Type B pancreatic cell (in vitro differentiated cells): Measurements from ENCODE around the gene COL4A4. TPM values are rescaled to one million over a fixed set of nuclear protein-coding genes. Genes with fewer than 3 reads are reported as not detected.

Experiments used
- DNase-seq: peaks from one replicate; pipeline ENCODE4 v3.0.0; 2021; ENCODE audit warnings: mixed read lengths; ENCODE audit not compliant: unreplicated experiment; ENCODE audit errors: extremely low spot score
- H3K27ac Mint-ChIP-seq: 2 replicates; pipeline ENCODE4 v1.8.0; 2021; ENCODE audit warnings: mild to moderate bottlenecking, mixed read lengths
- H3K27me3 Mint-ChIP-seq: 2 replicates; pipeline ENCODE4 v1.8.0; 2021; ENCODE audit warnings: mixed read lengths
- H3K36me3 Mint-ChIP-seq: 2 replicates; pipeline ENCODE4 v1.8.0; 2021; ENCODE audit warnings: mixed read lengths
- H3K4me1 Mint-ChIP-seq: one replicate; pipeline ENCODE4 v1.8.0; 2021; ENCODE audit warnings: mixed read lengths; ENCODE audit not compliant: unreplicated experiment
- H3K4me3 Mint-ChIP-seq: 2 replicates; pipeline ENCODE4 v1.8.0; 2021; ENCODE audit warnings: mild to moderate bottlenecking, mixed read lengths
- H3K9me3 Mint-ChIP-seq: 2 replicates; pipeline ENCODE4 v1.8.0; 2021; ENCODE audit warnings: mixed read lengths
- total RNA-seq: library from RNA; stranded (reverse); gene quantifications from 2 replicates; pipeline ENCODE4 v1.2.1, GENCODE V29; 2021; ENCODE audit warnings: low replicate concordance
- TF ChIP-seq, protein P1 (sequence below): fragments of 200-600 bp; sonication (generic); conservative IDR thresholded peaks from 2 replicates; pipeline ENCODE4 v1.5.0; 2021; ENCODE audit warnings: antibody characterized with exemption, mild to moderate bottlenecking

COL4A4 gene
- total RNA-seq, 1 donor from 2014 or later, result 1.1 TPM

DNA sequence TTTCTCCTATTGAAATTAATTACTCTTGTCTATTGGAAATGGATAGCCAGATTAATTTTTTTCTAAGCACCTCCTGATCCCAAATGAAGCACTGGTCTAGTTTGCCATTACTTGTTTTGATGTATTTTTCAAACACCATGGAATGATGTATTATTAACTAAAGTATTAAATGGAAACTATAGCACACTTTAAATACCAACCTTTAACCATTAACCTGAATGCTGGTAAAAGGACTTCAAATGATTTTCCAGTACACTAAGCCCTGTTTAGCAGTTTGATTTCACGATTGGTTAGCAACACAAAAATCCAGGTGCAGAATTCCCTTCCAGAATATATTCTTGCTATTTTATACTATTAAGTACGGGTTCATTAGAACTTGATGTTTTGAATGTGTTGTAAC, 37.8 kb upstream of the COL4A4 start:
- TF ChIP-seq, protein P1, sequence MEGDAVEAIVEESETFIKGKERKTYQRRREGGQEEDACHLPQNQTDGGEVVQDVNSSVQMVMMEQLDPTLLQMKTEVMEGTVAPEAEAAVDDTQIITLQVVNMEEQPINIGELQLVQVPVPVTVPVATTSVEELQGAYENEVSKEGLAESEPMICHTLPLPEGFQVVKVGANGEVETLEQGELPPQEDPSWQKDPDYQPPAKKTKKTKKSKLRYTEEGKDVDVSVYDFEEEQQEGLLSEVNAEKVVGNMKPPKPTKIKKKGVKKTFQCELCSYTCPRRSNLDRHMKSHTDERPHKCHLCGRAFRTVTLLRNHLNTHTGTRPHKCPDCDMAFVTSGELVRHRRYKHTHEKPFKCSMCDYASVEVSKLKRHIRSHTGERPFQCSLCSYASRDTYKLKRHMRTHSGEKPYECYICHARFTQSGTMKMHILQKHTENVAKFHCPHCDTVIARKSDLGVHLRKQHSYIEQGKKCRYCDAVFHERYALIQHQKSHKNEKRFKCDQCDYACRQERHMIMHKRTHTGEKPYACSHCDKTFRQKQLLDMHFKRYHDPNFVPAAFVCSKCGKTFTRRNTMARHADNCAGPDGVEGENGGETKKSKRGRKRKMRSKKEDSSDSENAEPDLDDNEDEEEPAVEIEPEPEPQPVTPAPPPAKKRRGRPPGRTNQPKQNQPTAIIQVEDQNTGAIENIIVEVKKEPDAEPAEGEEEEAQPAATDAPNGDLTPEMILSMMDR, result no peak
- Mint-ChIP-seq H3K4me1 (no peaks in the 10 kb centered on the region), H3K27ac (no peak overlapping the region)

DNA sequence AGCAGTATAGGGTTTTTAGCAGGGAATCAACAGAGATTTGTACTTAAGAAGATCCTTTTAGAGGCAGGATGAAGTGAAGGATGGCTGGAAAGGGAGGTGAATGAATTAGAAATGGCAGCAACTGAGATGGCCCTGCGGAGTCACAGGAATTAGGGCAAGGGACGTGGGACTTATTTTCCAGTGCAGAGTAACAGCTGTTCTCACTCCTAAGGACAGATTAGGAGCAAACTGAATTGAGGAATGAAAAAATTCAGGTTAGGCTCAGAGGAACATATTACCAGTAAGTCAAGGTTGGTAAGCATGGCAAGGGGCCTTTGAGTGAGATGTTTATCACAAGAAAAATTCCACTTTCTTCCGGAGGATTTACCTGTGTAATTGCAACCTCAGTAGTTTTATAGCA, 34.9 kb upstream of the COL4A4 start:
- TF ChIP-seq, protein P1, result no peak
- H3K9me3 Mint-ChIP-seq, result no peaks in the 10 kb centered on the region
- H3K27ac Mint-ChIP-seq, result no peak overlapping the region
- no peak for DNase-seq
- no peaks in the 10 kb centered on the region for H3K4me1 Mint-ChIP-seq
- no peak overlapping the region for H3K4me3 Mint-ChIP-seq
- peaks cover 2% of the 10 kb centered on the region for H3K27me3 Mint-ChIP-seq
- H3K36me3 Mint-ChIP-seq, result no peaks in the 10 kb centered on the region

More for the DNA sequence above, 37.8 kb upstream of the COL4A4 start:
- Mint-ChIP-seq H3K36me3 (no peaks in the 10 kb centered on the region), H3K27me3 (peaks cover 7% of the 10 kb centered on the region), H3K9me3 (no peaks in the 10 kb centered on the region), H3K4me3 (no peak overlapping the region)
- no peak for DNase-seq

DNA sequence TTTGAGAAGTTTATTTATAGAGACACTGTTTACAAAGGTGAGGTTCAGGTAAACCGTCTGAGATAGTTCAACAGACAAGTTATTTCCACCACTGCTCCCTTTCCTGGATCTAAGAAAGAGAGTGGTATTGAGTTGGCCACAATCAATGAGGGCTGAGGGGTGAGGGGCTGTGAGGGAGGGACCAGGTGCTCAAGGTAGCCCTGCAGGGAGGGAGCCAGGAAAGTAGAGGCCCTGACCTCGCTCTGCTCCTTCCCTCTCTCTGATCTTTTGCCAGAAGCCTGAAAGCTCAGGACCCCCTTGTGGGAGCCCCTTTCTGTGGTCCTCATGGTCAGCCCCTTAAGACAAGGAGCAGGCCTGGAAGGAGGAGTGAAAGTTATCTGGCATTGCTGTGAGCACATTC, 30.2 kb upstream of the COL4A4 start:
- H3K9me3 Mint-ChIP-seq, result no peaks in the 10 kb centered on the region
- TF ChIP-seq, protein P1, result no peak

DNA sequence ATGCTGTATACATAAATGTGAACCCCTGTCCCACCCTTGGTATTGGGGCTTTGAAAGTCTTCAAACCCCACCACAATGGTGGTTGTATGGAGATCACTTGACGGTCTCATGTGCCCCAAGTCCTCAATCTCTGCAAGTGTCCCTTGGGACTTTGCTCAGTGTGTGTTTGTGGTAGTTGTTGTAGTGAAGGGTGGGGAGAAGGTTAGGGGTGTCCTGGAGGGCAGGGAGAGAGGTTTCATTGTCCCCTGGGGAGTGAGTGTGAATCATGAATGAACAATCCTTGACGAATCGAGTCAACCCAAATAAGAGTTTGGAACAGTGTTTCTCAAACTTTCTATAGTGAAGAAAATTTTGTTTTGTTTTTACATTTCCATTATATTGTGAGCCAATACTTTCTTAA, 28.5 kb upstream of the COL4A4 start:
- no peak overlapping the region for H3K27ac Mint-ChIP-seq
- peaks cover 6% of the 10 kb centered on the region for H3K27me3 Mint-ChIP-seq
- H3K4me1 Mint-ChIP-seq, result peaks cover 3% of the 10 kb centered on the region
- H3K4me3 Mint-ChIP-seq, result no peak overlapping the region
- no peak for DNase-seq
- H3K9me3 Mint-ChIP-seq, result no peaks in the 10 kb centered on the region
- H3K36me3 Mint-ChIP-seq, result no peaks in the 10 kb centered on the region
- TF ChIP-seq, protein P1, result no peak

More for the DNA sequence above, 30.2 kb upstream of the COL4A4 start:
- peaks cover 3% of the 10 kb centered on the region for H3K4me1 Mint-ChIP-seq
- H3K27ac Mint-ChIP-seq, result no peak overlapping the region
- no peaks in the 10 kb centered on the region for H3K36me3 Mint-ChIP-seq
- DNase-seq, result no peak
- H3K27me3 Mint-ChIP-seq, result peaks cover under 1% of the 10 kb centered on the region
- no peak overlapping the region for H3K4me3 Mint-ChIP-seq

GRCh38 chr2:227191367-227191766, 27.4 kb upstream of the COL4A4 start:
- no peaks in the 10 kb centered on the region for H3K9me3 Mint-ChIP-seq
- no peak for DNase-seq
- no peak overlapping the region for H3K27ac Mint-ChIP-seq
- no peak overlapping the region for H3K4me3 Mint-ChIP-seq
- H3K27me3 Mint-ChIP-seq, result peaks cover 6% of the 10 kb centered on the region
- no peaks in the 10 kb centered on the region for H3K36me3 Mint-ChIP-seq
- peaks cover 3% of the 10 kb centered on the region for H3K4me1 Mint-ChIP-seq
- TF ChIP-seq, protein P1, result peak; percentile 48

DNA sequence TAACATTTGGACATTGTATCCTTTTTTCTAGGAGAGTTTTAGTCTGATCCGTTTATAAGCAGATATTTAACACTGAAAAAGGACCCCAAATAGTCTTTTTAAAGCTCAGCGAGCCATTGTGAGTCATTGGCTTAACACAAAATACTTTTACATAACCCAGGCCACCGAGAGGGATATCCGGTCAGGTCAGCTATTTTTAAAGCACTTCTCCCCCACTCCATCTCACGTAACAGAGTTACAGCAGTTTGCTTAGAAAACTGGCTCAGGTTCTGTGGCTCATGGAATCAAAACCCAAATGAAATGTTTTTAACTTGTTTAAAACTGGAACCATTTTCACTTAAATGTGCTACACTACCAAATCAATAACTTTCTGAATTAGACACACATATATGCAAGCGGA, 24.3 kb upstream of the COL4A4 start:
- H3K4me1 Mint-ChIP-seq, result peaks cover 3% of the 10 kb centered on the region
- DNase-seq, result no peak
- TF ChIP-seq, protein P1, result no peak

More for the DNA sequence above, 24.3 kb upstream of the COL4A4 start:
- no peak overlapping the region for H3K4me3 Mint-ChIP-seq
- H3K36me3 Mint-ChIP-seq, result no peaks in the 10 kb centered on the region
- H3K9me3 Mint-ChIP-seq, result no peaks in the 10 kb centered on the region
- H3K27me3 Mint-ChIP-seq, result peaks cover 6% of the 10 kb centered on the region
- no peak overlapping the region for H3K27ac Mint-ChIP-seq
